Activated naive CD8-positive, alpha-beta T cell treated with anti-CD3 and anti-CD28 coated beads, Interleukin-2, amount 50 U/mL, for 24 hours (primary cell): Measurements from ENCODE around the gene SBF1.
"Not testable (repeated sequence)": the region's sequence is repeated elsewhere in the genome, so short reads cannot be mapped to it uniquely, and the experiment has no call there.

Source experiments
- ATAC-seq: fragments of 150-1000 bp; cut with Tn5 transposase; one replicate; pipeline ENCODE4 v1.10.0; 2021
- DNase-seq: peaks from one replicate; pipeline ENCODE4 v3.0.0; 2021
- H3K27ac Mint-ChIP-seq: one replicate; pipeline ENCODE4 v1.8.0; 2021; ENCODE audit warnings: mild to moderate bottlenecking, mixed read lengths
- H3K27me3 Mint-ChIP-seq: one replicate; pipeline ENCODE4 v1.8.0; 2021; ENCODE audit warnings: mixed read lengths
- H3K36me3 Mint-ChIP-seq: one replicate; pipeline ENCODE4 v1.8.0; 2021; ENCODE audit warnings: low read depth, mixed read lengths
- H3K4me1 Mint-ChIP-seq: one replicate; pipeline ENCODE4 v1.8.0; 2021; ENCODE audit warnings: mixed read lengths
- H3K4me3 Mint-ChIP-seq: one replicate; pipeline ENCODE4 v1.8.0; 2021; ENCODE audit warnings: mild to moderate bottlenecking, moderate library complexity, mixed read lengths
- H3K9me3 Mint-ChIP-seq: one replicate; pipeline ENCODE4 v1.8.0; 2021; ENCODE audit warnings: mixed read lengths

Gene SBF1

DNA sequence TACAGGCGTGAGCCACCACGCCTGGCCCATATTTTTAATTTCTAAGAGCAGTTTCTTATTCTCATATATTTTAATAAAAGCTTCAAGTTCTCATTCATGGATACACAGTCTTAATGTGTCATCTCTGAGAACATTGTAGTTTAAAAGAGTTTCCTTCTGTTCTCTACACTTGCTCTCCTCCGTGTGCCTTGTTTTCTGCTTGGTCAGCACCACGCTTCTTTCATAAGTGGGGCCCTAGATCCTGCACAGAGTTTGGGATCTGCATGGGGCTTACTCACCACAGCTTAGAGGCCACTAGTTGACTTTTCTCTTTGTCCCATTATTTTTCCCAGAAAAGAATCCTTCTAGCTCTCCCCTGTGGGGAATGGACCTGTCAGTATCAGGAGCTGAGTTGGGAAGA is 72.9 kb downstream of the SBF1 start:
- peaks cover 23% of the 10 kb centered on the region for H3K4me1 Mint-ChIP-seq
- no peak overlapping the region for H3K4me3 Mint-ChIP-seq
- H3K9me3 Mint-ChIP-seq: no peaks in the 10 kb centered on the region
- no peaks in the 10 kb centered on the region for H3K27me3 Mint-ChIP-seq
- H3K36me3 Mint-ChIP-seq: peaks cover 15% of the 10 kb centered on the region
- no peak for ATAC-seq
- no peak for DNase-seq
- H3K27ac Mint-ChIP-seq: no peak overlapping the region

DNA sequence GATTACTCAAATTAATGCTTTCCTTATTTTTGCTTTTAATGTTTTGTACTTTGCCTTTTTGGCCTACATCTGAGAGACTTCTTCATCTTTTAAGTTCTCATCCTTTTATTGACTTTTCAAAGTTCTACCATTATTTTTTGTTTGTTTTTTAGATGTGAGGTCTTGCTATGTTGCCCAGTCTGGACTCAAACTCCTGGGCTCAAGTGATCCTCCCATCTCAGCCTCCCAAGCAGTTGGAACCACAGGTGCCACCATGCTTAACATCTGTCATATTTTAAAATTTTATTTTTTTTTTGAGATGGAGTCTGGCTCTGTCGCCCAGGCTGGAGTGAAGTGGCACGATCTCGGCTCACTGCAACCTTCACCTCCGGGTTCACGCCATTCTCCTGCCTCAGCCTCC is 73.9 kb downstream of the SBF1 start:
- Mint-ChIP-seq H3K4me3 (no peak overlapping the region), H3K27ac (no peak overlapping the region), H3K9me3 (no peaks in the 10 kb centered on the region), H3K4me1 (peaks cover 24% of the 10 kb centered on the region), H3K27me3 (no peaks in the 10 kb centered on the region), H3K36me3 (peaks cover 17% of the 10 kb centered on the region)
- ATAC-seq: no peak
- no peak for DNase-seq

DNA sequence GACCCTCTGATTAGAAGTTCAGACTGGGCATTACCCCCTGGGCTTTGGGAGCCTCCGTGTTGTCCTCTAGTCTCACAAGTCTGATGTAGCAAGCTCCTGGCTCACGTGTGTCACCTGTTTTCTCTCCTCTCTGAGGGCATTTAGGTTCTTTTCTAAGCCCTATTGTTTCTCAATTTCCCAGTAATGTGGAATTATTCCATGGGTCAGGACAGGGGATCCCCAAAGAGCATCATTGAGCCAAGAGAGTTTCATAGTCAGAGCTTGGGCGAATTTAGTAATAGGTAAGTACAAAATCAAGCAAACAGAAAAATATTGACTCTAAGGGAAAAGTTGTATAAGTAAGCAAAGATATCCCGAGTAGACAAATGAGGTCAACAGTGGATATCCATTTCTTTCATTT is 74.4 kb downstream of the SBF1 start:
- peaks cover 15% of the 10 kb centered on the region for H3K36me3 Mint-ChIP-seq
- H3K4me3 Mint-ChIP-seq: no peak overlapping the region
- peak overlapping the region; percentile 13 for H3K27ac Mint-ChIP-seq
- no peaks in the 10 kb centered on the region for H3K9me3 Mint-ChIP-seq
- H3K4me1 Mint-ChIP-seq: peaks cover 24% of the 10 kb centered on the region
- no peak for ATAC-seq
- DNase-seq: no peak
- no peaks in the 10 kb centered on the region for H3K27me3 Mint-ChIP-seq

DNA sequence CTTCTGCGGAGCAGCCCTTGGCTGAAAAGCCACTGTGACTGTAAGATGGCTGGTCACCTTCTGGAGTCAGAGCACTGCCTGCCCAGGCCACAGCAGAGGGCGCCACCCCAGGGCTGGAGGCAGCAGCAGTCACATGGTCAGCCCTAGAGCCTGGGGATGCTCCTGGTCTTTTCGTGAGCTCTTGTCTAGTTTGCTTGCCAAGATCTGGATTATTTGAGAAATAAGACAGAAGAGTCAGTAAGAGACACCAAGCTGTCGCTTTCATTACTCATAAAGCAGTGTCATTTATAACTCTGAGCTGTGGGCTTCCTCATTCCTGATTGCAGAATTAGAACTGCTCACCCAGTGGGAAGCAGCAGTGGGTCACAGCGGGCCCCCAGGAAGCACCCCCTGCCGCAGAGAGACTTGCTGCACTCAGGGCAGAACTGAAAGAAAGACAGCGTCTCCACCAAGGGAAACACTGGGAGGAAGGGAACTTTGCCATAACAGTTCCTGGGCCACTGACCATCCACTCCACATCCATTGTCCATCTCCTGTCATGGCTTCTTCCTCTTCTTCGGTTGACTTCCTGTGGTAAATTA is 75.0 kb downstream of the SBF1 start:
- H3K27ac Mint-ChIP-seq: peak overlapping the region; percentile 13
- no peaks in the 10 kb centered on the region for H3K27me3 Mint-ChIP-seq
- H3K4me1 Mint-ChIP-seq: peaks cover 24% of the 10 kb centered on the region
- peak; percentile 70 for ATAC-seq
- H3K36me3 Mint-ChIP-seq: peaks cover 20% of the 10 kb centered on the region
- H3K9me3 Mint-ChIP-seq: no peaks in the 10 kb centered on the region
- no peak overlapping the region for H3K4me3 Mint-ChIP-seq
- peak; percentile 36 for DNase-seq

DNA sequence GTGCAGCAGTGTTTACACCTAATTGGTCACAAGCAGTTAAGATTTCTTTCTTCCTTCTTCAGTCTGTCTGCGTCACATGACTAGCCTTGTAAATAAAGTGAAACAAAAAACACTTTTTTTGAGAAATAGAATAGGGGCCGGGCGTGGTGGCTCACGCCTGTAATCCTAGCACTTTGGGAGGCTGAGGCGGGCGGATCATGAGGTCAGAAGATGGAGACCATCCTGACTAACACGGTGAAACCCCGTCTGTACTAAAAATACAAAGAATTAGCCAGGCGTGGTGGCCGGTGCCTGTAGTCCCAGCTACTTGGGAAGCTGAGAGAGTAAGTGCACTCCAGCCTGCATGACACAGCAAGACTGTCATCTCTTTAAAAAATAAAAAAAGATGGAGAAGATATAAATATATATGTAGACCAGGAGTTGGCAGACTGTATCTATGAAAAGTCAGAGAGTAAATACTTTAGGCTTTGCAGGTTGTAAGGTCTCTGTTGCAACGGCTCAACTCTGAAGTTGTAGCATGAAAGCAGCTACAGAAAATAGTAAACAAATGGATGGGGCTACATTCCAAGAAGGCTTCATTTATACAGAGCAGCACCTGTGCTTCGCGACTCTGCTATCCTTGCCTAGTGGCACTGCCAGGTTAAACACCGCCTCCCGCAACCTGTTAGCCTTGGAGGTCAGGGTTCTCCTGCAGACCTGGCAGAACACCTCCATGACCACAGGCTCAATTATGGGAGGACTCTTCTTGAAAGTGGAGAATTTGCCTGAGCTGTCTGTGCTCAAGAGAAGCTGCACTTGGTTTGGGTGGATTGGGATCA is 75.8 kb downstream of the SBF1 start:
- H3K27me3 Mint-ChIP-seq: no peaks in the 10 kb centered on the region
- no peaks in the 10 kb centered on the region for H3K9me3 Mint-ChIP-seq
- DNase-seq: no peak

DNA sequence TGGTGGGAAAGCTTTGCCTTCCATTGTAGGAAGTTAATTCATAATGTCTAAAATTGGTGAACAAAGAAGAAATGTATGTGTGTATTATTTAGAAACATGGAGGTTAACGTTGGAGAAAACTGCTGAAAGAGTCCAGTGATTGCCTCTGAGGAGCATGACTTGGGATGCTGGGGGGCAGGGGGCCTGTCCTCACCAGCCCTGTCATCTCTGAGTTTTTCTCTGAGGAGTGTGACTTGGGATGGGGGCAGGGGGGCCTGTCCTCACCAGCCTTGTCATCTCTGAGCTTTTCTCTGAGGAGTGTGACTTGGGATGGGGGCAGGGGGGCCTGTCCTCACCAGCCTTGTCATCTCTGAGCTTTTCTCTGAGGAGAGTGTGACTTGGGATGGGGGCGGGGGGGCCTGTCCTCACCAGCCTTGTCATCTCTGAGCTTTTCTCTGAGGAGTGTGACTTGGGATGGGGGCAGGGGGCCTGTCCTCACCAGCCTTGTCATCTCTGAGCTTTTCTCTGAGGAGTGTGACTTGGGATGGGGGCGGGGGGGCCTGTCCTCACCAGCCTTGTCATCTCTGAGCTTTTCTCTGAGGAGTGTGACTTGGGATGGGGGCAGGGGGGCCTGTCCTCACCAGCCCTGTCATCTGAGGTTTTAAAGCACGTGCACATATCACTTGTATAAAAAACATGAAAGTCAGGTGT is 77.3 kb downstream of the SBF1 start:
- not testable (repeated sequence) for H3K4me3 Mint-ChIP-seq, H3K27ac Mint-ChIP-seq
- H3K4me1 Mint-ChIP-seq: peaks cover 18% of the 10 kb centered on the region

More for the DNA sequence above, 75.8 kb downstream of the SBF1 start:
- no peak for ATAC-seq
- Mint-ChIP-seq H3K4me1 (peaks cover 24% of the 10 kb centered on the region), H3K4me3 (no peak overlapping the region), H3K27ac (peak overlapping the region; percentile 13), H3K36me3 (peaks cover 22% of the 10 kb centered on the region)

DNA sequence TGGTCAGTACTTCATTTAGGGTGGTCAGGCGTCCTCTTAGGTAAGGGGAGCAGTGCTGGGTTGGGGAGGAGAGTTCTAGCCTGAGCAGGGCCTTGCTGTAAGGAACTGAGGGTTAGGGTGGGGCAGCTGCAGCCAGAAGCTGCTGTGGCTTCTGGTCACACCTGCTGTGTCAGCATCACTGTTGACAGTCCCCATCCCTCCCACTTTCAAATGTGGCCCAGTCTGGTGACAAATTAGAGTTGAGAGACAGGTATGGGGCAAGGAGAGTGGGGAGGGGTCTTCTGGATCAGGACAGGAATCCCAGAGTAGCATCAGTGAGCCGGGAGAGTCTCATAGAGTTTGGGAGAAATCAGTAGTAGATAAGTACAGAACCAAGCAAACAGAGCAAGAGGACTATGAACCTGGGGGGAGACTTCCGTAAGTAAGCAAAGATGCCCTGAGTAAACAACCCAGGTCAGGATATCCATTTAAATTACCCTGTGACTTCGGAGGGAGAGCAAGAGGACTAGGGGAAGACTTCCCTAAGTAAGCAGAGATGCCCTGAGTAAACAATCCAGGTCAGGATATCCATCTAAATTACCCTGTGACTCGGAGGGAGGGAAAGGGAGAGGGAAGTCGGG is 78.0 kb downstream of the SBF1 start:
- Mint-ChIP-seq H3K27me3 (no peaks in the 10 kb centered on the region), H3K27ac (no peak overlapping the region), H3K4me3 (no peak overlapping the region), H3K4me1 (peaks cover 18% of the 10 kb centered on the region), H3K36me3 (peaks cover 24% of the 10 kb centered on the region), H3K9me3 (no peaks in the 10 kb centered on the region)
- DNase-seq (no peak), ATAC-seq (peak; percentile 7)

More for the DNA sequence above, 77.3 kb downstream of the SBF1 start:
- H3K9me3 Mint-ChIP-seq, DNase-seq, ATAC-seq, H3K27me3 Mint-ChIP-seq: not testable (repeated sequence)
- H3K36me3 Mint-ChIP-seq: peaks cover 26% of the 10 kb centered on the region
